HG02973 (cell line): ENCODE data around the gene CDCP2.

ENCODE experiments used
- ATAC-seq: cut with Tn5 transposase; IDR thresholded peaks from one replicate; pipeline ENCODE4 v1.9.1; 2021; ENCODE audit warnings: moderate library complexity; ENCODE audit not compliant: unreplicated experiment

The CDCP2 gene

DNA sequence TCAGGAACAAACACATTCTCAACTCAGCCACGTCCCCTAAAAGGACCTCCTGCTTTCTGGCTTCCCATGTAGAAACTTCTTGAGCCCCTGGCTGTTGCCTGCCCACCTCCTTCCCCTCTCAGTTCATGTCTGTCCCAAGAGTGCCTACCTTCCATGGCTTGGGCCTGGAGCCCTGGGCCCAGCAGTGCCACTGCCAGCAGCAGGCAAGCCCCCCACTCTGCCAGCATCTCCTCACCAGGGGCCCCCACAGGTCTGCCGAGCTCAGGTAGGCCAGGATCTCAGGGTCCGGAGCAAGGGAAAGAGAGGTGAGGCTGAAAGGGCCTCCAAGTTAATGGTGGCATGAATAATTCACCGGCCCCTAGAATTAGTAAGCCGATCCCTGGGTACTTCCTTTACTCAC lies at the start of gene CDCP2:
Gene CDCP2, minus strand, starts transcription at position 305 of the 400 bp plus-strand sequence. Its CDS starts 78 bp downstream, at position 227.
- ATAC-seq, result no peak

GRCh38 chr1:54200519-54200997 lies 47.8 kb upstream of the CDCP2 start:
- peak; percentile 18 for ATAC-seq

GRCh38 chr1:54199765-54200518 lies 47.1 kb upstream of the CDCP2 start, which contains the start of the genes CYB5RL and MRPL37:
TSS of gene CYB5RL (minus strand) at chr1:54200030. CDS start at chr1:54195616, 4,414 bp downstream.
TSS of gene MRPL37 (plus strand) at chr1:54200167. CDS start at chr1:54200244, 77 bp downstream.
- ATAC-seq, result peak; percentile 93

GRCh38 chr1:54199151-54199764 lies 46.5 kb upstream of the CDCP2 start:
- ATAC-seq, result no peak

DNA sequence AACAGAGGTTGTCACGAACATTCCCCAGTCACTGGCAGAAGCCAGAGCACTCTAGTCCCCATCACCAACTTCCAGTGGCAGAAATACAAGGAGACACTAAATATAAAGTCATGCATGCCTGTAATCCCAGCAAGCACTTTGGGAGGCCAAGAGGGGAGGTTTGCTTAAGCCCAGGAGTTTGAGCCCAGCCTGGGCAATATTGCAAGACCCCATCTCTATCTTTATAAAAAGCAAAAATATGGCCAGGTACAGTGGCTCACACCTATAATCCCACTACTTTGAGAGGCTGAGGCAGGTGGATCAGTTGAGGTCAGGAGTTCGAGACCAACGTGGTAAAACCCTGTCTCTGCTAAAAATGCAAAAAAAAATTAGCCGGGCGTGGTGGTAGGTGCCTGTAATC lies 40.7 kb upstream of the CDCP2 start:
- ATAC-seq, result no peak

- ATAC-seq, result no peak
Measured at GRCh38 chr1:54191525-54191924, 38.7 kb upstream of the CDCP2 start.

DNA sequence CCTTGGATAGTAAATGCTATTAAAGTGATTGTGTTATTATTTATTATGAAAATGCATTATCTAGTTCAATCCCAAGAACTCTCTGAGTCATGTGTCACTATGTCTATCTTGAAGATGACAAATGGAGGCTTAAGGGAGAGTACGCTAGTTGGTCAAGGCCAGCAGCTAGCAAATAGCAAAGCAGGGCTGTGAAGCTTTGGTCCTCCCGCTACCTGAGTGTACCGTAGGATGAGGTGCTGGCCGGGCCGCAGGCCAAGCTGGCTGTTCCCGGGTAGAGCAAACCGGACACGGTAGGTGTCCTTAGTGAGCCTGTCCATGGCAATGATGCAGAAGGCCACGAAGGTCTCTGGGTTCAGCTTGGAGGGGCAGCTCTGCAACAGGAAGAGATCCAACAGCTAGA lies 37.7 kb upstream of the CDCP2 start:
- ATAC-seq, result no peak

- no peak for ATAC-seq
Measured at GRCh38 chr1:54188291-54188690, 35.5 kb upstream of the CDCP2 start.

DNA sequence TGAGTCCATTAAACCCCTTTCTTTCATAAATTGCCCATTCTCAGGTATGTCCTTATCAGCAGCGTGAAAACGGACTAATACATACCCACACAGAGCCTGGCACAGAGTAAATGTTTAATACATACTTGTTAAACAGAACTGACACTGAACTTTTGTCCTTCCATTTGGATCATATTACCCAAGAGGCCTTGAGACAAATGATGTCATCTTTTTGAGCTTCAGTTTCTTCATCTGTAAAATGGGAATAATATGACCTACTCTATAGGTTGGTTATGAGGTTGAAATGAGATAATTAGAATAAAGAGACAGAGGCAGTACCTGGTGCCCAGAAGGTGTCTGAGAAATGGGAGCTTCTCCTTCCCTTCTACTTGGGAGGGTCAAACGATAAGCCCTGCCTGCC lies 33.3 kb upstream of the CDCP2 start:
- ATAC-seq, result no peak

DNA sequence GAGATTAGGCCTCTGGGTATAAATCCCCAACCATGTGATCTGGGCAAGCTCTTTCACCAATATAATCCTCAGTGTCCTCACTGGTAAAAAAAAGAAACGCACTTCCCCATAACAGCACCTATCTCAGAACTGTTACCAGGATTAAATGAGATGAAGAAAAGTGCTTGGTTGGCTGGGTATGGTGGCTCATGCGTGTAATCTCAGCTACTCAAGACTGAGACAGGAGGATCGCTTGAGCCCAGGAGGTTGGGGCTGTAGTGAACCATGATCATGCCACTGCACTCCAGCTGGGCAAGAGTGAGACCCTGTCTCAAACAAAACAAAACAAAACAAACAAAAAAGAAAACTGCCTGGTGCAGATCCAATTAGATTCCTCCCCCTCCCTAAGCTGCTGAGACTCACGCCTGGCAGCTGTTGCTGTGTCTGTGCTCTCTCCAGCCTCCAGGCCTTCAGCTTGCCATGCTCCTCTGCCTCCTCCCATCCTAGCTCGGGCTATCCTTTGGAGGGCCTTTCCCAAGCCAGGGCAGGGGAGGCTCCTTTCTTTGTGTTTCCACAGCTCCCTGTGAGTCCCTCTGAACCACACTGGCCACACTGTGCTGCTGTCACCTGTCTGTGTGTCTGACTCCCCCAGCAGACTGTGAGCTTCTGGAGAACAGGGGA lies 28.0 kb upstream of the CDCP2 start:
- ATAC-seq, result no peak

- no peak for ATAC-seq
Measured at GRCh38 chr1:54178296-54179070, 25.7 kb upstream of the CDCP2 start.

- ATAC-seq, result no peak
Measured at GRCh38 chr1:54177726-54178125, 24.9 kb upstream of the CDCP2 start.

DNA sequence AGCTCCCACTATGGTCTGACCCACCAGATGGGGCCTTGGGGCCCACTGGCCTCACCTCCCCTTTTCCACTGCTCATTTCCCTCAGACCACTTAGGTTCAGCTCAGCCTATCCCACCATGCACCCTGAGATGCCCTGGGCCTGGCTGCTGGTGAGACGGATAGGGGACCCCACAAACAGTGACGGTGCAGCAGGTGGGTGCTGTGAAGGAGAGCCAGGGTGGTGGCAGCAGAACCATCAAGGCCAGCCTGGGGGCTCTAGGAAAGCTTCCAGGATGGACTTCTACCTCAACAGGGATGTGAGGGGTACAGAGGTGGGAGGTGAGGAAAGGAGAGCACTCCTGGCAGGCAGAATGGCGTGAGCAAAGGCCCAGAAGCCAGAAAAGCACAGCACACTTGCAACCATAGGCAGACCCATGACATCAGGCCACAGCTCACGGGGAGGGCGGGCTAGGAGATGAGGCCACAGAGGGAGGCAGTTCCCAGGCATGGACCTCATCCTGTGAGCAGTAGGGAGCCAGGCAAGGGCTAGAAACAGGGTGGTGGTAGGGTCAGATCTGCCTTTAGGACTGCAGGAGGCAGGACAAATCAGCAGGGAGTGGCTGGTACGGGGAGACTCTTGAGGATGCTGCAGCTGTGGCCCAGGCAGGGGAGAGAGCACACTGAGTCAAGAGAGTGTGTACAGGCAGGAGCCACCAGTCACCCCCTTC lies 24.0 kb upstream of the CDCP2 start:
- ATAC-seq, result no peak

DNA sequence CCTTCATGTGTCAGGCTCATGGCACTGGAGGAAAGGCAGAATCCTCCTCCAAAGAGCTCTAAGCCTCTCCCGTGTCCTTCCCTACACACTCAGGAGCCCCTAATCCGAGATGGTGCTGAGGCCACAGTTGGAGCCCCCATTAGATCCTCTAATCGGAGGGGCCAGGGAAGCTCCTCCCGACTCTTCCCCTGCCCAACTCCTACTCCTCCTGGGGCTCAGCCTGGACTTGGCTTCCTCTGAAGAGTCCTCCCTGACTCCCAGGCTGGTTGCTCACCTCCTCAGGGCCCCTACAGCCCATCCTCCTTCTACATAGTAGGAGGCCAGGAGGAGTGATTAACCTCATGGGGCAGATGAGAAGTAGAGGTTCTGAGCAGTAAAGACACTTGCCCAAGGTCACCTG lies 21.3 kb upstream of the CDCP2 start:
- ATAC-seq, result no peak

DNA sequence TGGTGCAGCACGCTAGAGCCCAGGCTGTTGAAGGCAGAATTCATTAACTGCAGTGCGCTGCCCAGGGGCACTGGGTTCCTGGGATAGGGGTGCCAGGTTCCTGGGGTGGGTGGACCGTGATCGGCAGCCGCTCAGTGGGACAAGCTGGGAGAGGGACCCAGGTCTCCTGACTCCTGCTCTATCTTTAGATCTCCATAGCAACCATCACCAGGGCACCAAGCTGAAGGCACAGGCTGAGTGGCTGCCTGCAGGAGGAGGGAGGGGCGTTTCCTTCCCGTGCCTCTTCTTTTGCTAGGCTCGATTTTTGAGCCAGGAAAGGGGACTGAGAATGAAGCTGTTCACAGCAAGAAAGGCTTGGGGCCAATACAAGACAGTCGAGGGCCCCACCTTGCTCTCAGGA lies 20.9 kb upstream of the CDCP2 start:
- no peak for ATAC-seq

DNA sequence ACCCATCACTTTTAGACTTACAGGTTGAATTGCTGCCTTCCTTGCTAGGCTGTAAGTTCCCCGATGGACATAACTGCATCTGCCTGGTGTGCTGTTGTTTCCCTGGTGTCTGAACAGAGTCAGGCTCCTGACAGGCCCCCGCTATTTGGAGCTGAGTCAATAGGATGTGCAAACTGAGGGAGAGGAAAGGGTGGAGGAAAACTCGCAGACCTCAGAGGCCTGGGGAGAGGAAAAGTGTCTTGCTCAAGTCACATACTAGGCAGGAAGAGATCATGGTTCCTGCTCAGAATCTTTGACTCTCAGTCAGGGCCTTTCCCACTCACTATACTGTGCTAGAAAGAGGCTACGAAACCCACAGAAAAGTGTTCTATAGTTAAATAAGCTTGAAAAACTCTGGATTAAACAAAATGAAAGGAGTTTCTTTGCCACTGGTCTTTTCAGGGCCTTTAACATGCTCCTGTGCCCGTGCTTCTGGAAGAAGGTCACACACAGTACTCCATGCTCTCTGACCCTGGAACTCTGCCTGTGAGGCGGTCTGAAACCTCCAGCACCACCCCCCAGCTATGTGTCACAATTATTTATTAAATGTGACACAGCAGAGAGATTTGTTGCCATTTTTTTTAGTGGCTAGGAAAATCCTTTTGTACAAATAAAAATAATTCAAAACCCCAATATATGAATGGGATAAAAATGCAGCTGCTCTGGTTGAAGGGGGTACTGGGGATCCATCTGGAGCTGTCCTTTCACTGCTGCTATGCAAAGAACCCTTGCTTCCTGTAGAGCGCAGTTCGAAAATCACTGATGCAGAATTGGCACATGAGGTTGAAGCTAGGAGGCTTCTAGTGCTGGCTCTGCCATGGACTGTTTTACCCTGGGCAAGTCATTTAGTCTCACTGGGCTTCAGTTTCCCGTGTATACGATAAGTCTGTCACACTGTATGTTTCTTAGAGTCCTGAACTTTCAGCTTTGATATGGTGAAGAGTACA lies 20.1 kb upstream of the CDCP2 start:
- ATAC-seq, result no peak

DNA sequence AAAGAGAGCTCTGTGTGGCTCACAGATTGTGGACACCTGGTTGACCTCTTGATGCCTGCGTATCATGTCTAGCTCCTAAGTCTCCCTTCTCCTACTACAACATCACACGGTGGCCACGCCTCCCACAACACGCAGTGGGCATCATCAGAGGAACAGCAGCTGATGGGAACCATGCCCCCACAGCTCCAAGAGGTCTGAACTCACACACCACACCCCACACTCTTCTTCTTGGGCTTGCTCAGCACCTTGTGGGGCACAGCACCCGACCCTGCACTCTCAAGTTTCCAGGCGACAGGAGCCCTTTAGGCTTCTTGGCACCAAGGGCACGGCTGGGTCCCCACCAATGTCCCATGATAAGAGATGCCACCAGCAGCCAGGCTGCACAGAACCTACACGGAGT lies 18.8 kb upstream of the CDCP2 start:
- no peak for ATAC-seq

GRCh38 chr1:54171016-54171415 lies 18.2 kb upstream of the CDCP2 start:
- ATAC-seq, result no peak

DNA sequence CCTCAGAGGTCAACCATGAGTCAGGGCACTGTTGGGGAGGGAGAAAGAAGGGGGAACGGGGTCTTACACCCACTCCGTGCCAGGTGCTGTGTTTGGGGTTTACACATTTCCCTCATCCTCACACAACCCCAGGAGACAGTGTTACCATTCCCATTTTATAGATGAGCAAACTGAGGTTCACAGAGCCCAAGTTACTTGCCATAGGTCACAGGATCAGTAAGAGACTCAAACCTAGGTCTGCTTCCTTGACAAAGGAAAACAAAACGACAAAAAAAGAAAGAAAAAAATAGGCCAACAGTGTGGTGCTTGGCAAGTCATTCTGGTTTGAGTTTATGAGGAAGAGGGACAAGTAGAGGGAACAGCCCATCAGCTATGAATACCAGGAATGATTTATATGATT lies 16.3 kb upstream of the CDCP2 start:
- no peak for ATAC-seq
